GM15510 (cell line): ENCODE measurements around the gene SLC36A2.

Experiments used
- POLR2A ChIP-seq: IDR thresholded peaks from 3 replicates; pipeline ENCODE4 v1.6.1; 2011; ENCODE audit warnings: borderline replicate concordance; ENCODE audit not compliant: insufficient read length; ENCODE audit errors: extremely low read depth

The SLC36A2 gene

DNA sequence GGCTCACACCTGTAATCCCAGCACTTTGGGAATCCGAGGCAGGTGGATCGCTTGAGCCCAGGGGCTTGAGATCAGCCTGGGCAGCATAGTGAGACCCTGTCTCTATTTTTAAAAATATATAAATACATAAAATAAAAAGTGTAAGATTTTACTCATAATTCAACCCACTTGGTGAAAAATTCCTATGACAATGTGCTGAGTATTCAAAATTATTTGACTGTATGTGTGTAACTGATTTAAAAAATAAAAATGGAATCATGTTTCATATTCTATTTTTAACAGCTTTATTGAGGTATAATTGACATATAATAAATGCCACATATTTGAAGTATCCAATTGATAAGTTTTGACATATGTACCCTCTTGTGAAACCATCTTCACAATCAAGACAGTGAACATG lies 71.6 kb downstream of the SLC36A2 start:
- no peak for TF ChIP-seq POLR2A

- no peak for TF ChIP-seq POLR2A
Measured at GRCh38 chr5:151274666-151275065, 72.7 kb downstream of the SLC36A2 start.

DNA sequence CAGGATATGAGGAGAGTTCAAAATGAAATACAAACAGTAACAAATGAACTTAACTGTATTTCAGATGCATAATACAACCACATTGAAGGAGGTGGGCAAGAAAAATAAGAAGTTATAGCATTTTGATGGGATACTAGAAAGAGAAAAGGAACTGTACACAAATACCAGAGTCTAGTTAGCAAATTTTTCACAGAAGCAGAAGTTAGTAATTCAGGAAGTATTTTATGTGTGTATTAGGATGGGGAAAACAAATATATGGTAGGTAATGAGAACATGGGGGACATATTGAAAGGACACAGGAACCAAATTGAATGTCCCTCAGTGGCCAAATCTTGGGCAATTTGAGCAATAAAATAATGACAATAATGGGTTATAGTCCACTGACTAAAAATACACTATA lies 76.0 kb downstream of the SLC36A2 start:
- no peak for TF ChIP-seq POLR2A

- no peak for TF ChIP-seq POLR2A
Measured at GRCh38 chr5:151270599-151270998, 76.8 kb downstream of the SLC36A2 start.

GRCh38 chr5:151267491-151268260 lies 79.7 kb downstream of the SLC36A2 start:
- no peak for TF ChIP-seq POLR2A
